OCI-LY7 (cell line): Measurements from ENCODE around the gene LY6G6D. TPM values are rescaled to one million over a fixed set of nuclear protein-coding genes. Genes with fewer than 3 reads are reported as not detected.

Experiments
- BruUV-seq: library from RNA; stranded (reverse); fragments of 400-500 nt; replicated peaks from 2 replicates; lab custom pipeline; 2021; lab: Mats Ljungman, UMichigan
- CTCF ChIA-PET: fragments of 300-600 bp; sonication (Branson Sonifier 250); formaldehyde crosslinking; loops from one replicate; lab custom pipeline; 2022; ENCODE audit warnings: antibody characterized with exemption; ENCODE audit not compliant: unreplicated experiment; lab: Charles Lee
- POLR2A ChIA-PET: fragments of 300-600 bp; sonication (Branson Sonifier 250); formaldehyde crosslinking; loops from one replicate; lab custom pipeline; 2022; ENCODE audit warnings: antibody characterized with exemption; lab: Charles Lee
- DNase-seq: peaks from one replicate; pipeline ENCODE4 v3.0.0-alpha.2; 2015; ENCODE audit warnings: low spot score
- H2AFZ ChIP-seq: fragments of 200-600 bp; sonication (generic), shearing (Covaris generic); 2 replicates; pipeline ENCODE4 v1.6.1; 2014; ENCODE audit warnings: mild to moderate bottlenecking, antibody characterized with exemption, low read length, moderate library complexity
- H3K27ac ChIP-seq: fragments of 200-600 bp; sonication (generic); 2 replicates; pipeline ENCODE4 v1.5.1; 2014; ENCODE audit warnings: mixed run types, low read depth, mild to moderate bottlenecking, moderate library complexity, low read length, inconsistent platforms; ENCODE audit not compliant: poor library complexity, severe bottlenecking
- H3K36me3 ChIP-seq: fragments of 200-600 bp; sonication (generic); 2 replicates; pipeline ENCODE4 v1.6.1; 2014; ENCODE audit warnings: mild to moderate bottlenecking, antibody characterized with exemption, low read length, moderate library complexity, mixed read lengths; ENCODE audit not compliant: insufficient read depth
- H3K4me1 ChIP-seq: fragments of 200-600 bp; sonication (generic); 2 replicates; pipeline ENCODE4 v1.5.1; 2014; ENCODE audit warnings: mild to moderate bottlenecking, low read length; ENCODE audit not compliant: insufficient read depth, poor library complexity, severe bottlenecking
- H3K4me2 ChIP-seq: fragments of 200-600 bp; sonication (generic); 2 replicates; pipeline ENCODE4 v1.6.1; 2014; ENCODE audit warnings: mild to moderate bottlenecking, low read length
- H3K4me3 ChIP-seq: fragments of 200-600 bp; sonication (generic); 2 replicates; pipeline ENCODE4 v1.5.1; 2014; ENCODE audit warnings: mild to moderate bottlenecking, low read depth, low read length; ENCODE audit not compliant: poor library complexity, severe bottlenecking
- H3K79me2 ChIP-seq: fragments of 200-600 bp; sonication (generic); 2 replicates; pipeline ENCODE4 v1.6.1; 2016; ENCODE audit warnings: low read depth, mild to moderate bottlenecking, low read length, moderate library complexity, mixed read lengths; ENCODE audit not compliant: insufficient read depth
- H3K9me2 ChIP-seq: fragments of 200-600 bp; sonication (generic); 2 replicates; pipeline ENCODE4 v1.6.1; 2016; ENCODE audit warnings: mild to moderate bottlenecking, low read length, mixed read lengths; ENCODE audit not compliant: insufficient read depth
- H3K9me3 ChIP-seq: fragments of 200-600 bp; sonication (generic); 2 replicates; pipeline ENCODE4 v1.6.1; 2014; ENCODE audit warnings: mild to moderate bottlenecking, mixed run types, low read length, mixed read lengths
- H4K20me1 ChIP-seq: fragments of 200-600 bp; sonication (generic); 2 replicates; pipeline ENCODE4 v1.6.1; 2014; ENCODE audit warnings: mild to moderate bottlenecking, antibody characterized with exemption, low read length, moderate library complexity, mixed read lengths; ENCODE audit not compliant: insufficient read depth
- CTCF ChIP-seq: fragments of 200-600 bp; sonication (generic); conservative IDR thresholded peaks from 2 replicates; pipeline ENCODE4 v1.5.1; 2014; ENCODE audit warnings: mild to moderate bottlenecking, antibody characterized with exemption, low read length, moderate library complexity, mixed read lengths
- EZH2phosphoT487 ChIP-seq: fragments of 200-600 bp; sonication (generic); IDR thresholded peaks from 2 replicates; pipeline ENCODE4 v1.6.1; 2018; ENCODE audit warnings: low read depth, borderline replicate concordance, mild to moderate bottlenecking, mixed run types, antibody characterized with exemption, low read length, moderate library complexity, mixed read lengths
- intact Hi-C: fragments of 100-400 bp; cut with micrococcal nuclease; formaldehyde crosslinking; loops from one replicate; pipeline ENCODE4 v1.10.0; 2022; ENCODE audit not compliant: unreplicated experiment
- total RNA-seq, 2 experiments: library from RNA; depleted of rRNA in 1 of 2; stranded (reverse); fragments of >200 nt in 1 of 2; shearing (Covaris generic) in 1 of 2; gene quantifications; 2 replicates each; pipeline ENCODE4 v1.2.3, GENCODE V29; 2014 to 2022

The LY6G6D gene
- total RNA-seq, 2 experiments from 2014 or later = not detected

DNA sequence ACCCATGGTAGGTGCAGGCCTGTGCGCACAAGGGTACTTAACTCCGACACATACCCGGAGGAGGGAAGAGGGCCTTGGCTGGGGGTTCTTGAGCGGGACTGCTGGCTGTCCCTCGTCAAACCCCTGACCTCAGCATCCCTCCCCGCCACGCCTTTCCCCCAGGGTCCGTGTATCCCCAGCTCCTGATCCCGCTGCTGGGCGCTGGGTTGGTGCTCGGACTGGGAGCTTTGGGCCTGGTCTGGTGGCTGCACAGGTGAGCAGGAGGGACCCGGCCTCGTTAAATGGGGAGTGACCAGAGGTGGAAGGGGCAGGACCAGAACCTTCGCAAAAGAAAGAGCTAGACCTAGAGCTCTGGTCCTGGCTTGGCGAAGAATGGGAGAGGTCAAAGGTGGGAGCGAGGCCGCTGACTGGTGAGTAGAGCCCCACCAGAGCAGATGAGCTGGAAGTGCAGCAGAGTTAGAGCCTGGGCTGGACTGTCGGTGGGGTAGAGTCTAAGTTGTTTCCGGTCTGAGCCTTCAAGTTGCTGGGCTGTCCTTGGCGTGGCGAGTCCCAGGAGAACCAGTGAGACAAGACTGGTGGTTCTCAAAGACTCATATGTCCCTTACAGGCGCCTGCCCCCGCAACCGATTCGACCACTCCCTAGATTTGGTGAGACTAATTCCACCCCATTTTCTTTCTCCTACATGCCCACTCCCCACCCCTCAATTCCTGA, 9.0 kb downstream of the LY6G6D start:
- no peak for DNase-seq
- ChIA-PET POLR2A (interaction anchor here (0.9 to 1.9 kb wide), 2 partner anchors 9 to 21 kb away, joined by 3 to 7 read pairs; partner anchors contain the start of genes ABHD16A and LY6G6D), CTCF (interaction anchor here (0.6 kb wide), 1 partner anchor 34 kb away, joined by 3 read pairs; no protein-coding TSS in a partner anchor)
- Histone ChIP-seq H2AFZ (no peak overlapping the region), H3K9me2 (no peaks in the 10 kb centered on the region), H3K4me2 (no peak overlapping the region), H3K4me1 (peaks cover 27% of the 10 kb centered on the region), H3K36me3 (peaks cover 24% of the 10 kb centered on the region; the same call in 1 of the 2 replicates), H3K27ac (no peak overlapping the region), H3K4me3 (no peak overlapping the region), H3K9me3 (no peaks in the 10 kb centered on the region), H4K20me1 (no peaks in the 10 kb centered on the region), H3K79me2 (no peaks in the 10 kb centered on the region)
- intact Hi-C loops = no loop called here
- TF ChIP-seq EZH2phosphoT487 (no peak), CTCF (no peak)
- no TSS peak for BruUV-seq

DNA sequence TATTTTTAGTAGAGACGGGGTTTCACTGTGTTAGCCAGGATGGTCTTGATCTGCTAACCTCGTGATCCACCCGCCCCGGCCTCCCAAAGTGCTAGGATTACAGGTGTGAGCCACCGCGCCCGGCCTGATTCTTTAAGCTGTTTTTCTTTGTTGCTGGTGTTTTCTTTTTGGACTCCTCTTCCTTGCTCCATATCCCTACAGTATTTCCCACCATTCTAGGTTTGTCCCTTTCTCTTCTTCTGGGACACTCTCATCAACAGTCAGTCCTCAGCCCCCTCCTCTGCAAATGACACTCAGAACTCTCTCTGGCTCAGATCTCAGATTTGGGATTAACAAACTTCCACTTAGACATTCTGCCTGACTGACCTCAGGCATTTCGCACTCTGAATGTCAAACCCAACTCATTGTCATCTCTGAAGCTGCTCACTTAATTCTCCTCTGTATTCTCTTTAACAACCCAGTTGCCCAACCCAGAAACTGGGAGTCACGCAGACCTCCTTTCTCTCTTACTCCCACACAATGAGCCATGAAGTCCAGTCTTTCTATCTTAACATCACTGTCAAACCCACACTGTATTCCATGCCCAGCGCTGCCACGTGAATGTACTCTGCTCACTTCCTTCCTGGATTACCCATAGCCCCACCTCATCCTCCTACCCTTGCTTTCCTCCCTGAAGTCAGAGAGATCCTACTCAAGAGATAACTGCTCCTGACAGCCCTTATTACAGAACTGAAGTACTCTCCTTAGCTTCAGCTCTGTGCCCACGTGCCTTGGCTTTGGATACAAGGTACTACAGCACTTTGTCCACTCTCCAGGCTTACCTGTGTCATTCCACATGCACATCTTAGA, 10.6 kb downstream of the LY6G6D start:
- Histone ChIP-seq H3K4me1 (peaks cover 41% of the 10 kb centered on the region), H3K4me3 (no peak overlapping the region), H3K4me2 (no peak overlapping the region), H3K79me2 (no peaks in the 10 kb centered on the region), H3K36me3 (peaks cover 30% of the 10 kb centered on the region), H3K27ac (no peak overlapping the region), H3K9me2 (no peaks in the 10 kb centered on the region), H4K20me1 (no peaks in the 10 kb centered on the region), H3K9me3 (no peaks in the 10 kb centered on the region), H2AFZ (no peak overlapping the region)
- intact Hi-C loops = loop anchor here (2.0 kb wide), 2 partner anchors 23 to 45 kb away; partner anchors contain the start of genes ABHD16A and LY6G5C
- no TSS peak for BruUV-seq
- TF ChIP-seq CTCF (no peak), EZH2phosphoT487 (no peak)
- CTCF ChIA-PET = no interaction called here
- POLR2A ChIA-PET = interaction anchor here (0.6 to 1.9 kb wide), 5 partner anchors 11 to 815 kb away, joined by 3 to 7 read pairs (median 4); partner anchors contain the start of gene LY6G6D
- DNase-seq = no peak
